Activated T-cell treated with anti-CD3 and anti-CD28 coated beads, Interleukin-2, amount 50 U/mL, for 1 hour (primary cell): ENCODE measurements around the gene TGFBR3.

ENCODE experiments used
- DNase-seq: peaks from one replicate; pipeline ENCODE4 v3.0.0-alpha.2; 2020

The TGFBR3 gene

DNA sequence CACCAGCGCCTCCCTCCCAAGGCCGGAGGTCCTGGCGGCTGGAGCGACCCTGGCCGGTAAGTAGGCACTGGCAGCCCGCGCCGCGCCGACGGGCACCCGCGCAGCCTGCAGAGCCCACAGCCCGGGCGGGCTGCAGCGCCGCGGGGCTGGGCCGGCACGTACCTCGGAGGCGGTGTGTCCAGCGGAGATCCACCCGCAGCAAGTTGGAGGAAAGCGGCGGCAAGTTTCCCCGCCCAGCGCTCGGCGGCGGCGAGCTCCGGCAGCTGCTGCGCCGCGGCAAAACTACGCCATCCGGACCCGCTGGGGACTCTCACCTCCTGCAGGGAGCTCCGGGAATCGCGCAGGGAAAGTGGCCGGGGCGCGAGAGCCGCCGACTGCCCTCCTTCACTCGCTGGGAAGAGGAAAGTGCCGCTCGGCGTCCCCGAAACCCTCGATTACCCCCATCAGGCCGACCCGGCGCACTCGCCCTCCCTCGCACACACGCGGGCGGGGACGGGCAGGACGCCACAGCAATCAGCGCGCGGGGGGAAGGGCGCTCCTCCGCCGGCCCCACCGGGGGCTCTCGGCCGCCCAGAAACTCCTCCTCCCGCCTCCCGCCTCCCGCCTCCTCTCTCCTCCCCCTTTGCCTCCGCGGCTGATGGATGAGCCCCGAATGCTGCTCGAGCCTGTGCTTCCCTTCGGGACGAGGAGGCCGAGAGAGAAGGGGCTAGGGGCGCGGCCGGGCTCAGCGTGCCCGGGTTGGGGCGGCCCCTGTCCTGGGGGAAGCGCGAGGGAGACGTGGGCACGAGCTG, at the start of gene TGFBR3:
Gene TGFBR3, minus strand, starts transcription at position 436 of the 791 bp plus-strand sequence. CDS start 24,620 bp downstream, outside the sequence.
- DNase-seq: peak; percentile 81

DNA sequence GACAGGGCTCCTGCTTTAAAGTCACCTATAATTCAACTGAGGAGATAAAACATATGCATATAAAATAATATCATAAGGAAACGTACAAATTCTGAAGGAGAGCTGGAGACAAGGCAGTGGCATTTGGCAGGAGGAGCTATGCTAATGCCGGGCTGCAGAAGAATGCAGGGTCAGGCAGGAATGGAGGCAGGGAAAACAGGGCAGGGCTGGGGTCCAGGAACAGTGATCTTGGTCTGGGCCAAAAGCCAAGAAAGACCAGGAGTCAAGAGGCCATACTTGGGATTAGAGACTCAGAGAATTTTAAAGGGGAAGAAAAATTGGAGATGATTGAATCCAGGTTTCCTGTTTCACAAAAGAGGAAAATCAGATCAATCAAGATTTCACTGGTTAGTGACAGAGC, 43.3 kb upstream of the TGFBR3 start:
- no peak for DNase-seq

DNA sequence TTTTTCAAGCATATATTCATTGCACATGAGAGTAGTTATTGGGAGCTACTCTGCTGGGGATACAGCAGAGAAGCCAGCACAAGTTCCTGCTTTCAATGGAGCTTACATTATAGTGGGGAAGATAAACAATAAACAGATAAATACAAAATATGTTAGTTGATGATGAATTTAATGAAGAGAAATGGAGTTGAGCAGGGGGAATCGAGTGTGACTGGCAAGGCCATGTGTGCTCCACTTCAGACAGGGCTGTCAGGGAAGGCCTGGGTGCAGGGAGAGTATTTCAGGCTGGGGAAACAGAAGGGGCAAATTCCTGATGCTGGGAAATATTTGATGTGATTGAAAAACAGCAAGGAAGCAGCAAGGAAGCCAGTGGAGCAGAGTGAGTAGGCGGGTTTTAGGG, 42.1 kb upstream of the TGFBR3 start:
- DNase-seq: no peak

DNA sequence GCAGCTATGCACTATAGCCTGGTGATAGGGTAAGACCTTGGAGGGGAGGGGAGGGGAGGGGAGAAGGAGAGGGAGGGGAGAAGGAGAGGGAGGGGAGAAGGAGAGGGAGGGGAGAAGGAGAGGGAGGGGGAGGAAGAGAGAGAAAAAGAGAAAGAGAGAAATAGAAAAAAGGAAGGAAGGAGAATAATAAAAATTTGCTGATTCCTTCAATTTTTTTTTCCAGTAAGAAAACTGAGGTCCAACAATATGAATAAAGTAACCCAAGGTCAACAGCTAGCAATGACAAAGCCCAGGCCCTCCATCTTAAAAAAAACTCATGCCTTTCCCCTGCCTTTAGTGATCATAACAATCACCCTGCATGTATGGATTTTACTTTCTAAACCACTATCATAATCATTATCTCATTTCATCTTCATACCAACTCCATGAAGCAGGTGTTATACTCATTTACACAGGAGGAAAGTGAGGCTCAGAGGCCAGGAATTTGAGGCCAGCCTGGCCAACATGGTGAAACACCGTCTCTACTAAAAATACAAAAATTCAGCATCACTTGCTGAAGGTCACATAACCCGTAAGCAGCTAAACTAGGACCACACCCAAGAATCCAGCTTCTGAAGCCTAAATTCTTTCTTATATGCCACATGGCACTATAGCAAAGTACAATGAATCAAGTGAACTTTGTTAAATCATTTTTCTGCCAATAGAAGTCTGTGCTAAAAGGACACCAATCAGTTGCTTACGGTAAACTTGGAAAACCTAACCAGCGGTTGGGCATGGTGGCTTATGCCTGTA, 39.9 kb upstream of the TGFBR3 start:
- no peak for DNase-seq

DNA sequence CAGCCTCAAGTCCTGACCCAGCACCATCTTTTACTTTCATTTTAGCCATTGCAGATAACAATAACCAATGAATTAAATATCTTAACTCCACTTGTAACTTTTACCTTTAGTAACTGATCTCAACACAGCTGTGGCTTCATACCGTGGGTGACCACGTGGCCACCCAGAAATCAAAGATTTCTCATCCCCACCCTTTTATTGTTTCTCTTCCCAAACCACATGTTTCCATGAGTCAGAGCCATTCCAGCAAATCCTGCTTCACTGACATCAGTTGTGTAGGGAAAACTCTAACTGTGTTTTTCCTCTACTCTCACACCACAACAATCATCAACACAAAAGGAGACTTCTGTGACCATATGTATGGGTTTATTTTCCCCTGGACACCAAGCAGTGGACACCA, 38.2 kb upstream of the TGFBR3 start:
- DNase-seq: no peak

DNA sequence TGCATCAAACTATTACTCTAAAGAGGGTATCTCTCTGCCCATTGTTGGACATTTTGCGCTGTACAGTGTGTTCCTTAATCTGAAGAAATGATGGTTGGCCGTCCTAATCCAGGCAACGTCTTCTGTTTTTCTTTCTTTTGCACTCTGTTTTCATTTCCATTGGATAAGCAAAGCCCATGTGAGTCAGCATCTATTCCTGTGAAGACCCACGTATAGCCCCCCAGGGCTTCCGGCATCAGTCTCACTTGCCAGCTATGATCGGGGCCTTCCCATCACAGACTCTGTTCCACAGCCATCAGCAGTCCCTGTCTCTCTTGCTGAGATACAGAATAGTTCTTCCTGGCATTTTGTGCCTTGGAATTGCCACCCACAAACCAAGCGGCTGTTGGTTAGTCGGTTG, 34.0 kb upstream of the TGFBR3 start:
- no peak for DNase-seq

DNA sequence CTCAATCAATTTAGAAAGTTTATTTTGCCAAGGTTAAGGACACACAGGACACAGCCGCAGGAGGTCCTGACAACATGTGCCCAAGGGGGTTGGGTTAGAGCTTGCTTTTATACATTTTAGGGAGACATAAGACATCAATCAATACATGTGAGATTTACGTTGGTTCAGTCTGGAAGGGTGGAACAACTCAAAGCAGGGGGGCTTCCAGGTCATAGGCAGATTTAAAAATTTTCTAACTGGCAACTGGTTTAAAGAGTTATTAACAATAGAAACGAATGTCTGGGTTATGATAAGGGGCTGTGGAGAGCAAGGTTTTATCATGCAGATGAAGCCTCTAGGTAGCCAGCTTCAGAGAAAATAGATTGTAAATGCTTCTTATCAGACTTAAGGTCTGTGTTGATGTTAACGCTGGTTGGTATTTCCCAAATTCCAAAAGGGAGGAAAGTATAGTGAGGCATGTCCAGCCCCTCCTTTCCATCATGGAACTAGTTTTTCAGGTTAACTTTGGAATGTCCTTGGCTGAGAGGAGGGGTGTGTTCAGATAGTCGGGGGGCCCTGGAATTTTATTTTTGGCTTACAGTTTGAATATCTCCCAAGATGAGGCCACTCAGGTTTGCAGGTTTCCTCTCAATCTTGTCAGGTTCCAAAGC, 31.0 kb upstream of the TGFBR3 start:
- no peak for DNase-seq

DNA sequence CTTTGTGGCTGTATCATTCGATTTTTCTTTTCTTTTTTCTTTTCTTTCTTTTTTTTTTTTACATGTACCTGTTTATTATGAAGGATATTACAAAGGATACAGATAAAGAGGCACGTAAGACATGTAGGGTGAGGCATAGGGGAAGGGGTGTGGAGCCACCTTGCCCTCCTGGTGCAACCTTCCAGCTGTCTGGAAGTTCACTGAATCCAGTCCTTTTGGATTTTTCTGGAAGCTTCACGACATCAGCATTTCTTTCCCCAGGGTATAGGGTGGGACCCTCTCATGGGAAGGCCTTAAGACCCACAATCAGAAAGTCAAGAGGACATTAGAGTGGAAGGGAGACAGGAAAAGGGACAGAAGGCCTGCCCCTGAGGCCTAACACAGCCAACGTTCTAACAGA, 30.1 kb upstream of the TGFBR3 start:
- DNase-seq: no peak

DNA sequence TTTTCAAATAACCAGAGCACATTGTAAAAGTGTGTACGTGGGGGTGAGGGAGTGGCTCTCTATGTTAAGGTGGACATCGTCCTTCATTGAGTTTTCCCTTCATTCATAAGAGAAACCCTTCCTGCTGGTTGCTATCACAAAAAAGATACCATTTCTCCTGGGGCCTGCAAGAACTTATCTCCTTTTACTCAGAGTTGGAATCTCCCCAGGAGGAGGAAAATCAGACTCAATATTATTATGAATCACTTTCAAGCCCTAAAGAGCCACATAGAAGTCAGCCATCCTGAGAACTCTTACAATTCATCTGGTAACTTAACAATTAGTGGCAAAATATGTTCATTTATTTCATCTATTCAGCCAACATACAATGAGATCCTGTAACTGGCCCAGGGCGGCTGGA, 27.1 kb upstream of the TGFBR3 start:
- no peak for DNase-seq

DNA sequence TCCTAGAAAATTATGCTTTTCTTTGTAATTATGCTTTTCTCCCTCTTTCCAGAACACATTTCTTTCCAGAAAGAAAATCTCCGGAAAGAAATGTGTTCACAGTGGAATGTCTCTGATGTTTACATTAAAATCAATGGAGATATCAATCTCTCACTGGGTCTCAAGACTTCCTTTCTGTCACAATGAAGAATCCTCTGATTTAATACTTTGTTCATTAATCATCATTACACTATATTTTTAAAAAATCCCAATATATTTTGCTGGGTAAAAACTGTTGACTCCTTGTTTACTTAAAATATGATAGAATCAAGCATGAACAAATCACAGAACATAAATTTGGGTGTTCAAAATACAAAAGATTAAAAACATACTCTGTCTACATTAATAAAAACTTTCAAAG, 26.3 kb upstream of the TGFBR3 start:
- DNase-seq: no peak

DNA sequence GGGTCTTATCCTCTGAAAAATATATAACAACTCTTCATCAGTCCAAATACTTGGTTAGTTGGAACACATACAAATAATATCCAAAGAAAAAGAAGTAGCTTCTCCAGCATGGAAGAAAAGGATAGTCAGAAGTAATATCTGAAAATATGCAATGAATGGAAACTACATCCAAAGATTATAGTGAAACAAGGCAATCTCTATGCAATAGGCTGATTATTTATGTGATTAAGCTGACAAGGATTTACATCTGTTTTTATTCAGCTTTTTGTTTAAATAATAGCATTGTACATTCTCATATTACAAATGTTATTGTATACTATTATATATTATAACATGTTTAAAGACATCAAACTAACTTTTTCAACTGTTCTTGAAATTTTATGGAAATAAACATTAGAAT, 15.3 kb upstream of the TGFBR3 start:
- DNase-seq: no peak

DNA sequence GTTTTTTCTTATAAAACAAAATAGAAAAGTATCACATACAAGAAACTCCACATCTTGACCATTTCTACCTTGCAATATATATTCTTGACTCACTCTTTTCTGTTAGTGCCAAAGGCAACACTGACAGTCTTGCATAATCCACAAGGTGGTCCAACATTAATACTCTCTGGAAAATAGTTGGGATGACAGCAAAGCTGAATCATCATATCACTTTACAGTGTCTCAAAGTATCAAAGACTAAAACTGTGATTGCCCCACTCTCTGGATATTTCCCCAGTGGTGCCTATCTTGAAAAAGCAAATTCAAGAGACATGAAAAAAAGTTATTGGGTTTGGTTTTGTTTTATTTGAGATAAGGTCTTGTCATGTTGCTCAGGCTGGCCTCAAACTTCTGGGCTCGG, 14.6 kb upstream of the TGFBR3 start:
- no peak for DNase-seq

DNA sequence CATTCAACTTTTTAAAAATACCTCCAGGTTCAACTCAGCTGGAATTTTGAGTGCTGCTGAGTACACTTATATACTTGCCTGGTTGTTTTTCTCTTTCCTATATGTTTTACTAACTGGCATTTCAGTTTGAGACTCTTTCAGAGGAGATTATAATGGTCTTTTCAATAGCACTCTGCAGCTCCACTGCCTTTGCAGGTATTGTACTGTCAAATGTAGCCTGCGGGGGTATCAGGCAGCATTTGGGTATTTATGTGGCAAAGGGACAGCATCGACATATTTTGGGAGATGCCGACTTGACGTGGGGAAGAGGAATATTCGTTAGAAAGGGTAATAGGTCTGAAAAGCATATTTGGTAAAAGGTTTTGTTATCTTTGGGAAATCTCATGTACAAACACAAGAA, 11.1 kb upstream of the TGFBR3 start:
- DNase-seq: no peak

DNA sequence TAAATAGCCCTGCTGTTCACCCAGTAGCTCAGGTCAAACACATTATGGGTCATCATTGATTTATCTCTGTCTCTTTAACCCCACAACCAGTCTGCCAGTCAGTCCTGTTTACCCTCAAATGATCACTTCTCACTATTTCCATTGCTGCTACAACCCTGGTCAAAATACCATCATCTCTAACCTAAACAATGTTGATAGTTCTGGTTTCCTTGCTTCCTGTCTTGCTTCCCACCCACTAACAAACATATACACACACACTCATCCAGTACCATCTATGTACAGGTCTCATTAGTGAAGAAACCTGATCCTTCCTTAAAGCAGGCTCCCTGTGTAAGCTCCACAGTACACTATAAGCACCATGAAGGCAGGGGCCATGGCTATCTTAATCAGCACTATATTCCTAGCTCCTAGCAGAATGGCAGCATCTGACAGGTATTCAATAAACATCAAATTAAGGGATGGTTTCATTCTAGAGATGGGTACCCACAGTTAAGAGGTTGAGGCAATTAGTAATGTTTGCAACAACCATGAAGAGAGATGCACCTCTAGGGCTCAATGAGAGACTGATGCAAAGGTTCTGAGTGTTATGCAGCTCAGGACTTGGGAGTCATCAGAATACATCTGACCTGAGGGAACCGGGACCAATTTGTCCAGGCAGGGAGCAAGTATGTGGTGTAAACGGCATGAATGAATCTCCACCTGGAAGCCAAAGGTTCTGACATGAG, 10.0 kb upstream of the TGFBR3 start:
- DNase-seq: no peak

DNA sequence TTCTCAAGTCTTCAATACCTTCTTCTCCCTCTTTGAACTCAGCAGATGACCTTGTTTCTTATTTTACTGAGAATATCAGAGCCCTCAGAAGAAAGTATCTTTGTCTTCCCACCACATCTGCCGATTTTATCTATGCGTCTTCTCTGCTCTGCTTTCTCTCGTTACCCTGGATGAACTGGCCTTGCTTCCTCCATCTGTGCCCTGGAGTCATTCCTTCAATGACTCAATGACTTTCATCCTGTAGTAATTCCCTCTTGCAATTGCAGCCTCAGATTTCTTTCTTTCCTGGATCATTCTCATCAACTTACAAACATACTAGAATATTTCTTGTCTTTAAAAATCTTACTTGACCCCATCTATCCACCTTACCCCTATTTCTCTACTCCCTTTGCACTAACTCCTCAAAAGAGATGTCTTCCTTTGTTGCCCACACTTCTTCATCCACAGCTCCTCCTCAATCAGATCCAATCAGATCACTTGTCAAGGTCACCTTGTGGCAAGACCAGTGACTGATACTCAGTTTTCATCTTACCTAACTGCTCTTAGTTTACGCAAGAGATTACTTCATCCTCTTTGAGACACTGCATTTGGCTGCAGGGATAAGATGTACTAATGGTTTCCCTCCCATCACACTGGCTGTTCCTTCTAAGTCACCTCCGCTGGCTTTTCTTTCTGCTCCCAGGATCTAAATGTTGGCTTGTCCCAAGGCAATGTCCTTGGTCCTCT, 8.2 kb upstream of the TGFBR3 start:
- no peak for DNase-seq

DNA sequence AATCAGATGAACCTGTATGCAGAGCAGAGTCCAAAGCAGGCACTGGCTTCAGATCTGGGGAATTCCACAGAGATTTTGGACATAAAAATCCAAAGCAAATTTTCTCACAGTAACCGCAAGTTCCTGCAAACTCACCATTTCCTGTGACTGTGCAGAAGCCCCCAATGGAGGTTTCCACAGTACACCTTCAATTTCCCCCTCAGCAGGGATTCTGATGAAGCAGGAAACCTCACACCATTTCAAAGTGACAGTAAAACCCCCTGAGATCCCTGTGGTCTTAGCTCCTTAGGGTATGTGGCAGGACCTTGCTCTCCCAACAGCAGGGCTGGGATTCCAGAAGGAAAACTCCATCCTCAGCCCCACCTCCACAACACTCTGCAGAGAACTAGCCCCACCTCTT, 6.0 kb upstream of the TGFBR3 start:
- no peak for DNase-seq

DNA sequence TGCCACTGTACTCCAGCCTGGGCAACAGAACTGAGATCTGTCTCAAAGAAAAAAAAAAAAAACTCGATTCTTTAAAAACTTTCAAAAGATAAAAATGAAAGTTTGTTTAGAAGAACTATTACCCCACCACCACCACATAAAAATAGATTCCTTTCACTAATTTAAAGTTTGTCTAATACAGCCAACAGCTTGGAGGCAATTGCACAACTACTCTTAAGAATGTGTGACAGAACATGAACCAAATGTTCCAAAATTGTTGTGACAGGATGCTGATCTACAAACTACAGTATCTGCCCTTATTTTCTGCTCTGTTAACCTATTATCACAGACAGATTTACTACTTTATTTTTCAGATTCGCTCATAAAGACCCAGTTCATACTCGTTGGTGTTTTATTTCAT, 5.5 kb upstream of the TGFBR3 start:
- no peak for DNase-seq

DNA sequence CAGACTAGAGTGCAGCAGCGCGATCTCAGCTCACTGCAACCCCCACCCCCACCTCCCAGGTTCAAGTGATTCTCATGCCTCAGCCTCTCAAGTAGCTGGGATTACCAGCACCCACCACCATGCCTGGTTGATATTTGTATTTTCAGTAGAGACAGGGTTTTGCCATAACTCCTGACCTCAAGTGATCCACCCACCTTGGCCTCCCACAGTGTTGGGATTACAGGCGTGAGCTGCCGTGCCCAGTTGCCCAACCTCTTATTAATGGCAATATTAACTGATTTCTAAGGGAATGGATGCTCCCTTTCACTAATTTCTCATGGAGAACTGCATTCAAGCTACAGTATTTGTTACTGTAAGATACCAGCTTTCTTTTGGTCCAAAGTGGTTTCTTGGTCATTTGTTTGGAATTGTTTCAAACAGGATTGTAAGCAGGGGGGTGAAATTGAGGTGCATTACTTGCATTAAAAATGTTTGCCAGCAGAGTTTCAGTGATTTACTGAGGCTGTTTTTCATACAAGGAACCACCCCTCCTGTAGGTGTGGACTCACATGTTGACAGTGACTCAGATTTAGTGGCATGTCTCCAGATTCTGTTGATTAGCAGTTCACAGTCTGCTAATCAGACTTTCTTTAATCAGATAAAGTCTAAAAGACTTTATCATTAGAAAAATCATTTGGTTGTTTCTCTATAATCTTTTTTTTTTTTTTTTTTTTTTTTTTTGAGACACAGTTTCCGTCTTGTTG, 3.9 kb upstream of the TGFBR3 start:
- no peak for DNase-seq

DNA sequence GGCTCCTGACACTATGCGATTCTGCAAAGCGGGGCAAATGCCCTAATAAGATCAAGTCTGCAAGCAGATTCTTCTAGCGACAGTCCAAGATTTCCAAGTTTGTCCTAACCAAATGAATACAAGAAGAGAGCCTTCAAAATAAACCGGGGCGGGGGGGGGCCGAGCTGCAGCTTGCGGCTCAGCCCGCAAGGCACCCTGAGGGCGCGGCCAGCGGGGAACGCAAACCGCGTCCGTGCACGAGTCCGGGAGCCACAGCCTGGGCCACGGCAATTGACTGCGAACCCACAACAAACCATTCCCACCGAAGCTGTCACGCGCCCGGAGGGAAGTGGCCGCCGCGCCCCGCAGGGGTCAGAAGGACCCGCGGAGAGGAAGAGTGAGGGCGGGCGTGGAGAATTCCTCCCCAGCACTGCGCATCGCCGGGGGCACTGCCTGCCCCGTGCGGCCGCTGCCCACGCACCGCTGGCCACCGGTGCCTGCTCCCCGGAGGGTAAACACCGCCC, 687 bp downstream of the TGFBR3 start:
- DNase-seq: peak; percentile 45

DNA sequence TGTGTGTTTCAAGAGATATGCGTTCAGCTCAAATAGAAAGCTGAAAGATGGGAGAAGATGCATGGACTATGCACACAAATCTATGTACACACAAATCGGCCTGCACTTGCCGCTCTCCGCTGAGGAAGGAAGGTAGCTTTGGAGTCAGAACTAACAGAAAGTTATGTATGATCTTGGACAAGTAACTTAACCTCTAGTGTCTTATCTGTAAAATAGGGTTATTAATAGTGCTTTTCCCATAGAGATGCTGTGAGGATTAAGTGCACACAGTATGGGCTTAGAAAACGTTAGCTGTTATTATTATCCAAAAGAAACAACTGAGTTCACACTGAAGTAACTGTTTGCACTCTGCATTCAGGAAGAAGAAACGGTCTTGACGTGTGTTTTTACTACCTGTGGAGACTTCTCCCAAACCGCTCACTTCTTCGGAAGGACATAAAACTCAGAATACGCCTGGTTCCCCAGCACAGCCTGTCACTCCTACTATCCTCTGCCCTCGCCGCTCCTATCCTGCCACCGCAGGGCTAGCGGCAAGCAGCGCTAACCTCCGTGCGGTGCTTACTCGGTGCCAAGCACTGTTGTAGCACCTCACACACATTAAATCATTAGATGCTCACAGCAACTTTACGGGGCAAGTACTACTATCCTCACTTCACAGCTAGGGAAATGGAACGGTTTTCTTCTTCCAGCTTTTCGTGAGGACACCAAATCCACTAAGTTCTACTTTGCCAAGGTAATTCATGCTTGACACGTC, 1.3 kb downstream of the TGFBR3 start:
- DNase-seq: peak; percentile 49

DNA sequence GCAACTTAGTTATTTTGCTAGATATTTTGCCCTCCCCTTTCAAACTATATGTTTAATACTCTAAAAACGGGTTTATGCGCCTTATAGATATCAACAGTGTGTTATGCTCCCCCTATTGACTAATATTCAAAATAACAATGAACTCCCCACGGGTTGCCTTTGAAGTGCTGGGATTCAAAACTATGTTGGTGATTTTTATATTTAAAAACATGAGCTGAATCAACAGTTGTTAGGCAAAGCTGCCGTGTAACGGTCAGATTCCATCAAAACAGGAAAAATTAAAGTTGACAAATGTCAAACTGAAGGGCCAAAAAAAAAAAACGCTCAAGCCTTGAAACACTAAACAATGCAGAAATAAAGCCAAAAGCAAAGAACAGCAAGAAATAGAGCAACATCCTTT, 2.5 kb downstream of the TGFBR3 start:
- DNase-seq: no peak
